ENCODE data around the gene DHX30. TPM values are rescaled to one million over a fixed set of nuclear protein-coding genes. Genes with fewer than 3 reads are reported as not detected.

Gene DHX30
- total RNA-seq, 1 donor: 59.4 TPM

DNA sequence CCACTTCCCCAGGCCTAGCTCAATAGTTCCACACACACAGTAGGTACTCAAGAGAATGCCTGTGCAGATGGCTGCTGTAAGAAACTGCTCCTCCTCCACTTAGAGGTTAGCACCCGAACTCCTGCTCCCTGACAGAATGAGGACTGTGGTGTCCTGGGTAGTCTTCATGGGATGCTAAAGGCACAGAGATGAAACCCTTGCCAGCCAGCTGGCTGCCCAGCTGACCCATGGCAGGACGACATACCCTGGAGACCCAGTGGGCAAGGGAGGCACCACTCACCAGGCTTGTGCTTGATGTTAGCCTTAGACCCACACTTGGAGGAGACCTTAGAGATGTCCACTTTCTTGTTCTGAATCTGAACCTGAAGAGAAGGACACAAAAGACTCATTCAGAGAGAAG is 54.2 kb downstream of the DHX30 start:
- peaks cover 6% of the 10 kb centered on the region for H4K20me1 ChIP-seq (ENCODE audit: insufficient read depth, low read length)
- H3K27ac ChIP-seq (ENCODE audit: low read depth, low read length): no peak overlapping the region
- no peaks in the 10 kb centered on the region for H3K27me3 ChIP-seq (ENCODE audit: insufficient read depth, low read length)
- peak; percentile 48 for DNase-seq (ENCODE audit: insufficient read length, low spot score, missing footprints)
- H3K9me3 ChIP-seq (ENCODE audit: low read depth, low read length): no peaks in the 10 kb centered on the region
- TF ChIP-seq, protein P1, sequence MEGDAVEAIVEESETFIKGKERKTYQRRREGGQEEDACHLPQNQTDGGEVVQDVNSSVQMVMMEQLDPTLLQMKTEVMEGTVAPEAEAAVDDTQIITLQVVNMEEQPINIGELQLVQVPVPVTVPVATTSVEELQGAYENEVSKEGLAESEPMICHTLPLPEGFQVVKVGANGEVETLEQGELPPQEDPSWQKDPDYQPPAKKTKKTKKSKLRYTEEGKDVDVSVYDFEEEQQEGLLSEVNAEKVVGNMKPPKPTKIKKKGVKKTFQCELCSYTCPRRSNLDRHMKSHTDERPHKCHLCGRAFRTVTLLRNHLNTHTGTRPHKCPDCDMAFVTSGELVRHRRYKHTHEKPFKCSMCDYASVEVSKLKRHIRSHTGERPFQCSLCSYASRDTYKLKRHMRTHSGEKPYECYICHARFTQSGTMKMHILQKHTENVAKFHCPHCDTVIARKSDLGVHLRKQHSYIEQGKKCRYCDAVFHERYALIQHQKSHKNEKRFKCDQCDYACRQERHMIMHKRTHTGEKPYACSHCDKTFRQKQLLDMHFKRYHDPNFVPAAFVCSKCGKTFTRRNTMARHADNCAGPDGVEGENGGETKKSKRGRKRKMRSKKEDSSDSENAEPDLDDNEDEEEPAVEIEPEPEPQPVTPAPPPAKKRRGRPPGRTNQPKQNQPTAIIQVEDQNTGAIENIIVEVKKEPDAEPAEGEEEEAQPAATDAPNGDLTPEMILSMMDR (IDR thresholded peaks at IDR 0.05; ENCODE audit: extremely low read depth, low read depth, low read length): no peak
- peaks cover 68% of the 10 kb centered on the region for H3K36me3 ChIP-seq (ENCODE audit: insufficient read depth, low read length)
- no peaks in the 10 kb centered on the region for H3K79me2 ChIP-seq (ENCODE audit: insufficient read depth, low read length)
- no peak overlapping the region for H3K4me2 ChIP-seq (ENCODE audit: insufficient read depth, low read length)
- no peak overlapping the region for H3K4me3 ChIP-seq (ENCODE audit: insufficient read depth, low read length)
- H3K4me1 ChIP-seq (ENCODE audit: insufficient read depth, low read length): no peaks in the 10 kb centered on the region
- no peak overlapping the region for H2AFZ ChIP-seq (ENCODE audit: low read length)

DNA sequence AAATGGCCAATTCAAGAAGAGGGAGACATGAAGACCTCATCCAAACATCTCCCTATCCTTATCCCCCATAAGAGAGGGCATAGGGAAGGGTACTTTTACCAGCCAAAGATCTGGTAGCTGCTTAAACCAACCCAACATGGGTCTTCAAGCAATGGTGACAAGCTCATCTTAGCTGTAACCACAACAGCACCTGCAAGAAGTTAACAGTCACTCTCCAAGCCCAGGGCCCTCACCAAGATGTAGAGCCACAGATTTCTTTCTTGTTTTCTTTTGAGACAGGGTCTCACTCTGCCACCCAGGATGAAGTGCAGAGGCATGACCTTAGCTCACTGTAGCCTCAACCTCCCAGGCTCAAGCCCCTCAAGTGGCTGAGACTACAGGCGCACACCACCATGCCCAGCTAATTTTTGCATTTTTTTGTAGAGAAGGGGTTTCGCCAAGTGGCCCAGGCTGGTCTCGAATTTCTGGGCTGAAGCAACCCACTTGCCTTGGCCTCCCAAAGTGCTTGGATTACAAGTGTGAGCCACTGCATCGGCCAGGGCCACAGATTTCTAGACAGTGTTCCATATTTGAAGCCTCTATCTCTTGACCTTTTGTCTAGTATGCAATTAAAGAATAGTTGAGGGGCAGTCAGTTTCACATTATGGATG is 57.1 kb downstream of the DHX30 start:
- no peaks in the 10 kb centered on the region for H3K27me3 ChIP-seq (ENCODE audit: insufficient read depth, low read length)
- no peak overlapping the region for H3K4me3 ChIP-seq (ENCODE audit: insufficient read depth, low read length)
- no peaks in the 10 kb centered on the region for H3K9me3 ChIP-seq (ENCODE audit: low read depth, low read length)
- no peak overlapping the region for H3K27ac ChIP-seq (ENCODE audit: low read depth, low read length)
- H3K36me3 ChIP-seq (ENCODE audit: insufficient read depth, low read length): peaks cover 61% of the 10 kb centered on the region
- H3K79me2 ChIP-seq (ENCODE audit: insufficient read depth, low read length): peaks cover 3% of the 10 kb centered on the region
- H3K4me2 ChIP-seq (ENCODE audit: insufficient read depth, low read length): no peak overlapping the region
- H3K4me1 ChIP-seq (ENCODE audit: insufficient read depth, low read length): no peaks in the 10 kb centered on the region
- no peak for DNase-seq (ENCODE audit: insufficient read length, low spot score, missing footprints)
- TF ChIP-seq, protein P1 (IDR thresholded peaks at IDR 0.05; ENCODE audit: extremely low read depth, low read depth, low read length): no peak
- H2AFZ ChIP-seq (ENCODE audit: low read length): no peak overlapping the region
- peaks cover 6% of the 10 kb centered on the region for H4K20me1 ChIP-seq (ENCODE audit: insufficient read depth, low read length)

DNA sequence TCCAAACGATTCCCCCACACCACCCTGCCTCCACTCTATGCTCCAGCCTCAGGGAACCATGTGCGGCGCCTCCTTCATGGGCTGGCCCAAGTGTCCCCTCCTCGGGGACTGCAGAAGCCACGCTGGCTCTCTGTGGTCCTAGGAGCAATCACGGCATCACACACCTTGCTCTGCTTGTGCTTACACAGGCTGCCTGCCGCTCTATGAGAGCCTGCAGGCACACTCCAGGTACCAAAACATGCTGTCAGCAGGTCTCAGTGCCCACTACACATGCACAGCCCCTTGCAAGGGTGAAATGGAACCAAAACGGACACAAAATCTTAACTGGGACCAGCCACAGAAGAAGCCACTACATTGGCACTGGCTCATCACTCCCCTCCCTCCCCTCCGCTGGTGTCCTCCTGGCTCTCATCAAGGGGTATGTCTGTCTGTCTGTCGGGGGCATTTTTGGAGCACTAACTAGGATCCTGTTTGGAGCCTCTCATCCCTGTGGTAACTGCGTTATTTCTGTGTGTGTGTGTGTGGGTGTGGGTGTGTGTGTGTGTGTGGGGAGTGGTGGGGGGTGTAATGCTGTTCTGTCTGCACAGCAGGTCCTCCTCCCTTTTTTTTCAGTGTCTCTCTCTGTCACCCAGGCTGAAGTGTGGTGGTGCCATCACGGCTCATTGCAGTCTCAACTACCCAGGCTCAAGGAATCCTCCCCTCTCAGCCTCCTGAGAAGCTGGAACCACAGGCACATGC is 60.6 kb downstream of the DHX30 start:
- Histone ChIP-seq H3K27me3 (ENCODE audit: insufficient read depth, low read length) (no peaks in the 10 kb centered on the region), H3K4me2 (ENCODE audit: insufficient read depth, low read length) (no peak overlapping the region), H3K27ac (ENCODE audit: low read depth, low read length) (no peak overlapping the region), H3K36me3 (ENCODE audit: insufficient read depth, low read length) (peaks cover 63% of the 10 kb centered on the region), H4K20me1 (ENCODE audit: insufficient read depth, low read length) (peaks cover 5% of the 10 kb centered on the region), H3K4me3 (ENCODE audit: insufficient read depth, low read length) (no peak overlapping the region), H3K9me3 (ENCODE audit: low read depth, low read length) (no peaks in the 10 kb centered on the region), H2AFZ (ENCODE audit: low read length) (no peak overlapping the region), H3K4me1 (ENCODE audit: insufficient read depth, low read length) (no peaks in the 10 kb centered on the region), H3K79me2 (ENCODE audit: insufficient read depth, low read length) (peaks cover 6% of the 10 kb centered on the region)
- TF ChIP-seq, protein P1 (IDR thresholded peaks at IDR 0.05; ENCODE audit: extremely low read depth, low read depth, low read length): no peak
- DNase-seq (ENCODE audit: insufficient read length, low spot score, missing footprints): no peak

DNA sequence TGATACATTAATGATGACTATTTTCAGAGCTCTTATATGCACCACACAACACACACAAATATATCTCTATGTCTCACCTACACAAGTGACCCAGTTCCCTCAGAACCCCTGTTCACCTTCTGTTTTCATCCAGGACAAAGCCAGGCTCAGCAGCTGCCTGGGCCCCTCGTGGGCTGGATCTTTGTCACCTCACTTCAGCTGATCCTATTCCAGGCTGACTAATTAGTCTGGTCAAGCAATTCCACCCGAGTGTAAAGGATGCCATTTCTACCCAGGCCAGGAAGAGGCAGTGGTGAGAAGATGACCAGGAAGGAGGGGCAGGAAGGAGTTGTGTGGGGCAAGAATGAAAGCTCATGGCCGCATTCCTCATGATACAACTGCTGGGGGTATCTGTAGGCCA is 62.3 kb downstream of the DHX30 start:
- Histone ChIP-seq H3K4me2 (ENCODE audit: insufficient read depth, low read length) (no peak overlapping the region), H3K36me3 (ENCODE audit: insufficient read depth, low read length) (peaks cover 62% of the 10 kb centered on the region), H3K4me1 (ENCODE audit: insufficient read depth, low read length) (no peaks in the 10 kb centered on the region), H3K27me3 (ENCODE audit: insufficient read depth, low read length) (no peaks in the 10 kb centered on the region), H3K27ac (ENCODE audit: low read depth, low read length) (no peak overlapping the region), H3K9me3 (ENCODE audit: low read depth, low read length) (no peaks in the 10 kb centered on the region), H3K4me3 (ENCODE audit: insufficient read depth, low read length) (no peak overlapping the region), H4K20me1 (ENCODE audit: insufficient read depth, low read length) (peaks cover 9% of the 10 kb centered on the region), H3K79me2 (ENCODE audit: insufficient read depth, low read length) (peaks cover 6% of the 10 kb centered on the region), H2AFZ (ENCODE audit: low read length) (no peak overlapping the region)
- TF ChIP-seq, protein P1 (IDR thresholded peaks at IDR 0.05; ENCODE audit: extremely low read depth, low read depth, low read length): peak; percentile 15
- peak; percentile 77 for DNase-seq (ENCODE audit: insufficient read length, low spot score, missing footprints)

Measured in osteoblast (primary cell).